Measurements from ENCODE around the gene ZNF784. TPM values are rescaled to one million over a fixed set of nuclear protein-coding genes. Genes with fewer than 3 reads are reported as not detected.
A peak's percentile ranks its signal among the peaks of the same experiment; 100 is the strongest.

ZNF784 gene
- total and polyA plus RNA-seq, 9 donors: 6.0 to 16.9 (median 11.7) TPM

GRCh38 chr19:55663846-55664536, 39.6 kb upstream of the ZNF784 start:
- TF ChIP-seq POLR2A (IDR thresholded peaks at IDR 0.05): no peak
- no peak for TF ChIP-seq CTCF (IDR thresholded peaks at IDR 0.05)
- no peak for TF ChIP-seq EP300 (IDR thresholded peaks at IDR 0.05)
- H3K27ac ChIP-seq: no peak overlapping the region
- no peaks in the 10 kb centered on the region for H3K36me3 ChIP-seq
- WGBS, 3 donors: 78 to 82% (median 78%) methylated on average over 20 of the region's 20 CpGs
- no peaks in the 10 kb centered on the region for H3K9me3 ChIP-seq
- no peak for DNase-seq
- H3K4me1 ChIP-seq (ENCODE audit: insufficient read depth): peaks cover 5% of the 10 kb centered on the region
- no peaks in the 10 kb centered on the region for H3K27me3 ChIP-seq
- intact Hi-C loops (cut with DNase I): no loop called here
- no peak overlapping the region for H3K4me3 ChIP-seq

DNA sequence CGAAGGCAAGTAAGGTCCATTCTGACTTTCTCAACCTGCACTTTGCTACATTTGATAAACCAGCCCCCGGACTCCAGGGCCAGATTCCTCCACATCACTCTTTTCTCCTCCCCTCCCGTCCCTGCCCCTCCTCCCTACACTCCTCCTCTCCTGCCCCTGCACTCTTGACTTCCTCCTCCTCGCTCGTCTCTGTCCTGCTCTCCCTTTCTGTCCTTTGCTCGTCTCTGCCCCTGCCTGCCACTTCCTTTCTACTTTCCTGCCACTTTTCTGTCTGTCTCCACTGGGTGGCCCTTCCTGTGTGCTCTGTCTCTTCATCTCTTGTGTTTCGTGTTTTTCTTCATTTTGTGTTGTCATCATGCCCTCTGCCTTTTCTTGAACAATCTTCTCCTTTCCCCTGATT, 37.5 kb upstream of the ZNF784 start:
- Histone ChIP-seq H3K27me3 (no peaks in the 10 kb centered on the region), H3K4me3 (no peak overlapping the region), H3K9me3 (no peaks in the 10 kb centered on the region), H3K36me3 (no peaks in the 10 kb centered on the region), H3K4me1 (ENCODE audit: insufficient read depth) (peaks cover 11% of the 10 kb centered on the region), H3K27ac (no peak overlapping the region)
- no peak for DNase-seq
- 62 to 70% (median 66%) methylated on average over 7 of the region's 7 CpGs for WGBS, 3 donors
- TF ChIP-seq POLR2A (IDR thresholded peaks at IDR 0.05) (no peak), CTCF (IDR thresholded peaks at IDR 0.05) (no peak)
- intact Hi-C loops (cut with DNase I): no loop called here

GRCh38 chr19:55660991-55661390, 36.6 kb upstream of the ZNF784 start:
- H3K4me3 ChIP-seq: no peak overlapping the region
- intact Hi-C loops (cut with DNase I): no loop called here
- H3K9me3 ChIP-seq: no peaks in the 10 kb centered on the region
- H3K27ac ChIP-seq: no peak overlapping the region
- DNase-seq: peak in 1 of 5 donors; percentile 31
- H3K4me1 ChIP-seq (ENCODE audit: insufficient read depth): peaks cover 18% of the 10 kb centered on the region
- TF ChIP-seq CTCF (IDR thresholded peaks at IDR 0.05) (no peak), POLR2A (IDR thresholded peaks at IDR 0.05) (no peak), EP300 (IDR thresholded peaks at IDR 0.05) (no peak)
- no peaks in the 10 kb centered on the region for H3K27me3 ChIP-seq
- 55 to 64% (median 64%) methylated on average over 16 of the region's 16 CpGs for WGBS, 3 donors
- no peaks in the 10 kb centered on the region for H3K36me3 ChIP-seq

DNA sequence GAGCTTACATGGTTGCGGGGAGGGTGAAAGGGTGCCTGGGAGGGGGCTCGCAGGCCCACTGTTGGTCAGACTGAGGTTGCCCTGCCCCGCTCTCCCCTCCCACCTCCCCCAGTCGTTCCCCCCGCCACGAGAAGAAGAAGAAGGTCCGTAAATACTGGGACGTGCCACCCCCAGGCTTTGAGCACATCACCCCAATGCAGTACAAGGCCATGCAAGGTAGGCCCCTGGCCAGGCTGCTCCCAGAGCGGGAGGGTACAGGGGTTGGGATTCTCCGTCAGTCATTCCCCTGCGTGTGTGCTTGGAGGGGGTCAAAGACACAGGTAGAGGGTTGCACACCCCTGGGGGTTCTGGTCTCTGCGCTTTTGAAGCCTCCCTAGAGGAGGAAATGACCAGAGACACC, 36.0 kb upstream of the ZNF784 start:
- Histone ChIP-seq H3K27ac (no peak overlapping the region), H3K9me3 (no peaks in the 10 kb centered on the region), H3K4me1 (ENCODE audit: insufficient read depth) (peaks cover 18% of the 10 kb centered on the region), H3K36me3 (no peaks in the 10 kb centered on the region), H3K4me3 (no peak overlapping the region), H3K27me3 (no peaks in the 10 kb centered on the region)
- TF ChIP-seq POLR2A (IDR thresholded peaks at IDR 0.05) (no peak), EP300 (IDR thresholded peaks at IDR 0.05) (no peak), CTCF (IDR thresholded peaks at IDR 0.05) (no peak)
- WGBS, 3 donors: 75 to 83% (median 80%) methylated on average over 12 of the region's 12 CpGs
- DNase-seq: no peak
- intact Hi-C loops (cut with DNase I): no loop called here
